PFSK-1 (cell line): ENCODE results near the gene XPO6.

Experiments used
- REST ChIP-seq, 2 experiments: IDR thresholded peaks; 2 replicates each; pipeline versions ENCODE4 v1.6.1 to v1.8.0; 2011 to 2012; ENCODE audit warnings: low read depth in 2 of 2, low read length in 2 of 2, control low read depth in 1 of 2, inconsistent platforms in 1 of 2, mild to moderate bottlenecking in 1 of 2, moderate library complexity in 1 of 2; ENCODE audit not compliant: insufficient read depth in 1 of 2
- SIN3A ChIP-seq: IDR thresholded peaks from 2 replicates; pipeline ENCODE4 v1.6.1; 2012; ENCODE audit warnings: mild to moderate bottlenecking, low read length, moderate library complexity, borderline replicate concordance; ENCODE audit not compliant: insufficient read depth

- TF ChIP-seq REST (IDR thresholded peaks at IDR 0.05; ENCODE audit: insufficient read depth in 1 of 2, low read depth in 2 of 2, low read length in 2 of 2): no peak
- no peak for TF ChIP-seq SIN3A
Observed at GRCh38 chr16:28164140-28164539, 47.6 kb downstream of the XPO6 start.
